Colon (tissue), 2 donors: ENCODE data around the gene ZNF217.
"Not testable (repeated sequence)": the region's sequence is repeated elsewhere in the genome, so short reads cannot be mapped to it uniquely, and the experiment has no call there.

Source experiments
- FAIRE-seq: peaks from 2 replicates; lab custom pipeline; 2012; peaks lifted over from hg19 to GRCh38; lab: Jason Lieb, UNC
- donor health status: control.
- donor health status: control.

Gene ZNF217

GRCh38 chr20:53621482-53622246 lies 28.0 kb upstream of the ZNF217 start:
- no peak for FAIRE-seq

- not testable (repeated sequence) for FAIRE-seq
Measured at GRCh38 chr20:53618490-53619000, 24.9 kb upstream of the ZNF217 start.

GRCh38 chr20:53617791-53618489 lies 24.3 kb upstream of the ZNF217 start:
- no peak for FAIRE-seq

DNA sequence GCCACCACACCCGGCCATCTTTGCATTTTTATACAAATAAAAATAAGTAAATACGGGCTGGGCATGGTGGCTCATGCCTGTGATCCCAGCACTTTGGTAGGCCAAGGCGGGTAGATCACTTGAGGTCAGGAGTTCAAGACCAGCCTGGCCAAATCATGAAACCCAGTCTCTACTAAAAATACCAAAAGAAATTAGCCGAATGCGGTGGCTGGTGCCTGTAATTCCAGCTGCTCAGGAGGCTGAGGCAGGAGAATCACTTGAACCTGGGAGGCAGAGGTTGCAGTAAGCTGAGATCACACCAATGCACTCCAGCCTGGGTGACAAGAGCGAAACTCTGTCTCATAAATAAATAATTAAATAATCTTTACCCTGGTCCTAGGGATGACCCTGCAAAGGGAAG lies 22.9 kb upstream of the ZNF217 start:
- not testable (repeated sequence) for FAIRE-seq

DNA sequence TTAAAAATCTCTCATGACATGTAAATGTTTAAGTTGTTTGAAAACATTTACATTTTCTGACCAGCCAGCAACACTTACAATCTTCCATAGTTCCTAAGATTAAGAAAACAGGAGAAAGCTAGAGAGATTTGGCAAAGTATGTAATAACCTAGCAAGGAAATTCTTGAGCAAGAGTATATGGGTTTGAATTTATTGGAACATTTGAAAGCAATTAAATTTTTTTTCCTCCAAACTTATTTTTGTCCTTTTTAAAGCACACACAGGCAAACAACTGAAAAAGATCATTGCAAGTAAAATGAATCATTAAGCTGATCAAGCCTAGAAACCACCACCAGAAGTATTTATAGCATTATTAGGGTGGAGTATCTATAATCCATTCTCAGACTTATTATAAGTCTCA lies 20.1 kb upstream of the ZNF217 start:
- FAIRE-seq: no peak

DNA sequence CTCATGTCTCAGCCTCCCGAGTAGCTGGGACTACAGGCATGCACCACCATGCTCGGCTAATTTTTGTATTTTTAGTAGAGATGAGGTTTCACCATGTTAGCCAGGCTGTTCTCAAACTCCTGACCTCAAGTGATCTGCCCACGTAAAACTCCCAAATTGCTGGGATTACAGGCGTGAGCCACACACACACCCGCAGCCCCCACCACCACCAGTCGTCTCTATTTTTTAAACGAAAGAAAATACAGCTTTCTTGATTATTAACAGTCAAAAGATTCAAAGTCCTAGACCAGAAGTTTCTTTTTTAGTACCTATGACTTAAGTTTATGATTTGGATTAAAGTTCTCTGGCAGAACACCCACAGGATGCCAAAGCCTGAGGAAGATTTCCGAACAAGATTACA lies 18.6 kb upstream of the ZNF217 start:
- not testable (repeated sequence) for FAIRE-seq

DNA sequence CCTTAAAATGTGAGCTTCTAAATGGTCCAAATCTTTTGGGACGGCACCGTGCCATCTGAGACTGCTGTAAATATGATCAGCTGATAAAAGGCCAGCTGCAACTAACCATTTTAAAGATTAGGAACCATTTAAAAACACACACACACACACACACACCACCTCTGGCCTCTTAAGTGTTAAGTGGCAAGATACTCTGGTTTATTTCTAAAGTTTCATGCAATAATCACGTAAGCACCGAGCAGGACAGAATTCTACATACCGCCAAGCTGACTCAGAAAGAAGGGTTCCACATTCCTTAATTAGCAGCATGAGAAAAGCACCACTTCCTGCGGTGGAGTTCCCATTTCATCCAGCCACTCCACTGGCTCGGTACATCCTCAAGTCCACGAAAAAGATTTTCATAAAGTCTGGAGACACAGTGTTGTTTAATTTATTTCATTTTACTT lies 17.8 kb upstream of the ZNF217 start:
- FAIRE-seq: no peak

DNA sequence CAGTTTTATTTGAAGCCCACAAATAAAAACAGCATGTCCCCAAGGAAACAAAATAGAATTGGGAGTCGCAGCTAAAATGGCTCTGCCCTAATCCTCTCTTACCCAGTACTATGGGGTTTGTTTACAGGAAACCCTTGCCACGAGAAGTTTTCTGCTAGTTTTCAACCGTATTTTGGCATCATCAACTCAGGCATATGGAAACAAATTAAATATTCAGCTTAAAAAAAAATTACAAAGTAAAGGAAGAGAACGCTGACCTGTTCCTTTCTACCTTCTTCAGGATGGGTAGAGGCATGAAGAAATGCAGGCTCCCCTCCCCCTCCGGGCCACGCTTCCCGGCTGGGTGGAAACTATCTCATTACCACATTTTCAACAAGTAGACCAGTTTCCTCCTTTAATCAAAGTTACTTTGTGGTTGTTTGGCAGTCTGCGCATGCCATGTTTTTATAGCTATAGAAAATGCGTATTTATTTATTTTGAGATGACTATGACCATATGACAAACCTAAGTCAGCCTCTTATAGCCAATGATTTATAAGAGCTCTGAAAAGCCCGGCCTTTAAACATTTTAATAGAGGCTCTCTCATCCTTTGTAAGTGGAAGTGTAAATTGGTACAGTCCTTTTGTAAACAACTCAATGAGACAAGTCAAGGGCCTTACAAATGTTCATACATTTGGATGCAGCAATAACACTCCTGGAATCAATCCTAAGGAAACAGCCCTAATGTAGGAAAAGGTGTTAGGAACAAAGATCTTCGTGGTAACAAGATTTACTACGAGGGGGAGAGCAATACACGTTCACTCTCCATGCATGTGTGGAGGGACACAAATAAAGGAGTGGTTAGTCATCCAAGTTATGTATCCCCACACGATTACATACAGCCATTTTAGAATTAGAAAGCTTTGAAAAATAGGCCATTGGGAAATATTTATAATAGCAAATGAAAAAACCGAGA lies 16.1 kb upstream of the ZNF217 start:
- no peak for FAIRE-seq

DNA sequence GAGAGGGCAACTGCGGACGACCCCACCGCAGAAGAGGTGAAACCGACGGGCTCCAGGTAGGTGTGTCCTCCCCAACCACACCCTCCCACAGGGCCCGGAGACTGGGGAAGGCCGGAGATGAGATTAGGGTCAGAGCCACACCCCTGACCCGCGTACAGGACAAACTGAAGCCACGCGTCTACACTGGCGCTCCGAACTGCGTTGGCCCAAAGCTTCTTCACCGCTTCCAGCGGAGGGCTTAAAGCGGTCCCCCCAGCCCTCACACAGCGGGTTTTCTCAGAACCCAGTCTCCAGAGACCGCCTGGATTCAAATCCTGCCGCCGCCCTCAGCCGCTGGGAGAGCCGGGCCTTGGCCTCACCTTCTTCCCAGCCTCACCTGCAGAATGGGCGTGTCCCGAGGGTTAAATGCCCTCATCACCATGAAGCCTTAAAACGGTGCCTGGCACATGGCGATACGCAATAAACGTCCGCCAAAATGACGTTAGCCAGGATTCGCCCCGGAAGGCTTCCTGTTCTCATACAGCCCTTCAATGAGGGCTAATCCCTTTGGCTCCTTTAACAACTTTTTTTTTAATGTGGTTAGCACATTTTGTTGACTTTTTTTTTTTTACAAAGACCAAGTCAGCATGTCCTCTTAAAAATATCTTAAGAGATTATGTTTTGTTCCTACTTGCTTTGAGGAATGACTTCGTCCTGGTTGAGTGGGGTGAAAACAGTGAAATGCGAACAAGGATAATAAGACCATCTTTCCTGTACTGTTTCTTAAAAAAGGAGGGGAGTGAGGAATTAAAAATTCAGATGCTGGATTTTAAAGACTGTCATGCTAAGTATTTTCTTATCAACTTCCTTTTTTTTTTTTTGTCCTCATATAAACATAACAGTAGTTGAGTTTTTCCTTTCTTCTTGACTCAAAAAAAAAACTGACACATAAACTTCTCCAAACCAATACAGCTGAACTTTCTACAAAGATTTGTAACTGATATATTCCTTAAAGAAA lies 15.1 kb upstream of the ZNF217 start:
- no peak for FAIRE-seq

DNA sequence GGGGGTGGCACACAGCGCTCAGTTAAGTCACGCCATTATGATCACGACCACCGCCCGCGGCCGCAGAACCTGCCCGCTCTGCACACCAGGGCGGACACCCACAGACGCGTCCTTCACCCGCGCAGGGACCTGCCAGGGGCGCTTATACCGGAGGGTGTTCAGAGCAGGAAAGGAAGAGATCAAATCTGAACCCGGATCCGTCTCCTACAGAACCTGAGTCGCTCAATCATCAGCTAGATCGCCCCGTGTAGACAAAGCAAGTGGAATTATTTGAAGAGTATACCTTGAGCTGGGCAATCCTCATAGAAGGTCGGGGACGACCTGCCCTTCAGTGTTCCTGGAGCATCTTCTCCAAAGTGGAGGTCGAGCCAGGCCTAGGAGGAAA lies 14.4 kb upstream of the ZNF217 start:
- FAIRE-seq: no peak

GRCh38 chr20:53606364-53606985 lies 12.8 kb upstream of the ZNF217 start:
- no peak for FAIRE-seq

DNA sequence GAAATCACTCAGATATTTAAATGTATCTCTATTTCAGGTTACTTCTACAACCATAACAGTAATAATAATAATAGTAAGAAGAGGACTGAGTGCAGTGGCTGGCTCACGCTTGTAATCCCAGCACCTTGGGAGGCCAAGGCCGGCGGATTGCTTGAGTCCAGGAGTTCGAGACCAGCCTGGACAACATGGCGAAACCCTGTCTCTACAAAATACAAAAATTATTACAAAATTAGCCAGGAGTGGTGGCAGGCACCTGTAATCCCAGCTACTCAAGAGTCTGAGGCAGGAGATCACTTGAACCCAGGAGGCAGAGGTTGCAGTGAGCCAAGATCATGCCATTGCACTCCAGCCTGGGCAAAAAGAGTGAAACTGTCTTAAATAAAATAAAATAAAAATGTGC lies 11.8 kb upstream of the ZNF217 start:
- FAIRE-seq: not testable (repeated sequence)

GRCh38 chr20:53604846-53605245 lies 11.2 kb upstream of the ZNF217 start:
- not testable (repeated sequence) for FAIRE-seq

GRCh38 chr20:53602661-53603060 lies 9.0 kb upstream of the ZNF217 start:
- FAIRE-seq: no peak

DNA sequence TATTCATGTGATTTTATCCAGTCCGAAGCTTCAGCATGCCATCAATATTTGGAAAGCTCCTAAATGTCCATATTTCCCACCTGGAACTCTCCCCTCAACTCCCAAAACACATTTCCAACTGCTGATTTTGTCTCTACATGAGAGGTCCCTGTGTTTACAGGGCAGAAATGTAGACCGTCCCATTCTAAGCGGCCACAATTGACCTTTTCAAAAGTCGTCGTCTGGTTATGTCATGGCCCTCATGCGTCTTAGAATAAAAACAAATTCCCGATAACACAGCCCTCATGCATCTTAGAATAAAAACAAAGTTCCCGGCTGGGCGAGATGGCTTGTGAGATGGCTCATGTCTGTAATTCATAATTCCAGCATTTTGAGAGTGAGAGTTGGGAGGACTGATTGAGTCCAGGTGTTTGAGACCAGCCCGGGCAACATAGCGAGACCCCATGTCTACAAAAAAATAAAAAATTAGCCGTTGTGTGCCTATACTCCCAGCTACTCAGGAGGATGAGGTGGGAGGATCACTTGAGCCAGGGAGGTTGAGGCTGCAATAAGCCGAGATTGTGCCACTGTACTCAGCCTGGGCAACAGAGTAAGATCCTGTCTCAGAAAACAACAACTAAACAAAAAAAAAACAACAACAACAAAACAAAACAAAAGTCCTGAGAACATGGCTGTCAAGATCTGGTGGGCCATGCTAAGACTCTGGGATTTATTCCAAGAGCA lies 6.4 kb upstream of the ZNF217 start:
- FAIRE-seq: no peak

DNA sequence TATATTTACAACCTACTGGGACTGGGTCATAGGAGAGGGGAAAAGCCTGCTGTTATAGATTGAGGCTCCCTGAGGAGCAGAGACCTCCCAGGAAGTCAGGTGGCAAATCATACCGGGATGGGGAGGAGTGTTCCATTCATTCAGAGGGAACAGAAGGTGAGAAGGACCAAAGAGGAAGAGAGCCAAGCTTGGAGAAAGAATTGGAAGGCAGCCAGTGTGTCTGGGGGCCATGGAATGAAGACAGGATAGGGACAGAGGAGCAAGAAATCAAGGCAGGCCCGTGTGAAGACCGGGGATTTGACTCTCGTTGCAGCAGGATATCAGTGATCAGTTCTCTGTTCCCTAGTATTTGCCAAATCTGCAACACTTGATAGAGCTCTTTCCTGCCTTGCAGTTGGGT lies 5.7 kb upstream of the ZNF217 start:
- no peak for FAIRE-seq

DNA sequence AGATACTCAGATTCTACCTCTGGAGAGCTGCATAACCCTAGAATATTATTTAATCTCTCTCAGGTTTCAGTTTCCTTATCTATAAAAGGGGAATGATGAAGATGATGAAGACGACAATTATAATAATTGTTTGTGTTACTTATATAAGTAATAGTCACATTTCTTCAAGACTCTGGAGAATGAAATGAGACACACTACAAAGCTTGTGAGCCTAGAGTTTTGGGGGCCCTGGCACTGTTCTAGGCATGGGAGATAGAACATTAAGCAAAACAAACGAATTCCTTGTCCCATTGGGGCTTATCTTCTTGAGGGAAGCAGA lies 5.4 kb upstream of the ZNF217 start:
- no peak for FAIRE-seq

DNA sequence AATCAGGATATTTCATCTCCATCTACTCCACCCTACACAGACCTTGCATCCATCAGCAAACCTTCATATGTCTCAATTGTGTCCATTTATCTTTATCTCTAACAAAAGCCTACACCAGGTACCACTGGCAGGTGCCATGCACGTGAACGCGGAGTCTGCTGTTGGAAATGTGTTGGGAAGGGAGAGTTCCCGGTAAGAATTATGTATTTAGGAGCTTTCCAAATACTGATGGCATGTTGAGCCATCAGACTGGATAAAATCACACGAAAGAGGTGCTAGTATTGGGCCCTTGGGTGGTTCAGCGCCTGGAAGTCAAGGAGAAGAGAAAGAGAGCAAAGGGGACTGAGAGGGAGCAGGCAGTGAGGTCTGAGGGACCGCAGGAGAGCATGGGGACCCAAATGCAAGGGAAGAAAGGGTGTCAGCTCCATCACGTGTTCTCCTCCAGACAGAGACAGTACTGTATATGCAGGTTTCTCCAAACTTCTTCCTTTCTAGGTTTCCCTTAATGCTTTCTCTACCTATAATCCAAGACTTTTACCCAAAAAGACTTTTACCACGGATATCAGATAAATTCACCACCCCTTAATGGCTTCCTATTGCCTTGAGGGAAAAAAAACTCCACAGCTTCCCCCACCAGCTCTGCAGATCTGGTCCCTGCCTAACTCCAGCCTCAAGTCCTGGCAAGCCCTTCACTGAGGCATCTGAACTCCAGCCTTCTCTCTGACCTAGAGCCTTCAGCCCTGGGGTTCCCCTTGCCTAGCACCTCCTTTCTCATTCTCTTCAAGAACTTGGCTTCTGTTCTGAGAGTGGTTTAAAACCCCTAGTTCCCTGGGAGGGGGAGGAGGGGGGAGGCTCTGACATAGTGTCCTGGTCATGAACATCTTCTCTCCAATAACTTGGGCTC lies 4.8 kb upstream of the ZNF217 start:
- FAIRE-seq: no peak

GRCh38 chr20:53597521-53598120 lies 4.0 kb upstream of the ZNF217 start:
- FAIRE-seq: no peak
